HepG2 (cell line): ENCODE data around the gene FRMD4B. TPM values are rescaled to one million over a fixed set of nuclear protein-coding genes. Genes with fewer than 3 reads are reported as not detected.

Experiments used
- ATAC-seq: fragments of 200-7000 bp; cut with Tn5 transposase; 3 replicates; pipeline ENCODE4 v1.9.1; 2020; ENCODE audit warnings: mild to moderate bottlenecking, moderate library complexity
- BruUV-seq: library from RNA; stranded (reverse); fragments of 400-500 nt; replicated peaks from 2 replicates; lab custom pipeline; 2021; lab: Mats Ljungman, UMichigan
- CTCF ChIA-PET: fragments of 300-600 bp; formaldehyde crosslinking; extraction: SDS; loops from one replicate; lab custom pipeline; 2021; ENCODE audit warnings: low total read pairs, inconsistent platforms, low intra/inter-chr PET ratio; lab: Yijun Ruan, JAX
- POLR2A ChIA-PET: fragments of 350-600 bp; sonication (Branson Sonifier 250); formaldehyde crosslinking; loops from one replicate; lab custom pipeline; 2020; ENCODE audit warnings: antibody characterized with exemption, inconsistent platforms; lab: Yijun Ruan, JAX
- DNase-seq: peaks from one replicate; pipeline ENCODE4 v3.0.0-alpha.2; 2015; ENCODE audit warnings: low spot score
- FAIRE-seq: peaks from 3 replicates; lab custom pipeline; 2011; peaks lifted over from hg19 to GRCh38; lab: Jason Lieb, UNC
- H2AFZ ChIP-seq: one replicate; pipeline ENCODE4 v1.6.1; 2011; ENCODE audit warnings: low read length, inconsistent platforms
- H3K27ac ChIP-seq: fragments of 300-600 bp; 3 replicates; pipeline ENCODE4 v1.8.0; 2011; ENCODE audit warnings: mixed run types, mild to moderate bottlenecking, mixed read lengths, low read length, inconsistent platforms; ENCODE audit not compliant: insufficient read depth; ENCODE audit errors: extremely low read length
- H3K27me3 ChIP-seq, 2 experiments: fragments of 200-600 bp in 1 of 2; 2 replicates in 1 of 2; 3 replicates in 1 of 2; pipeline versions ENCODE4 v1.6.0 to v1.8.0; 2011; ENCODE audit warnings: low read length in 2 of 2, mild to moderate bottlenecking in 2 of 2, moderate library complexity in 2 of 2, inconsistent platforms in 1 of 2; ENCODE audit not compliant: insufficient read depth in 2 of 2, control insufficient read depth in 1 of 2
- H3K36me3 ChIP-seq, 2 experiments: fragments of 200-600 bp in 1 of 2; replicated peaks in 1 of 2; 2 replicates in 1 of 2; 3 replicates in 1 of 2; pipeline versions ENCODE4 v1.5.1 to v1.8.0; 2011; ENCODE audit warnings: low read length in 2 of 2, inconsistent platforms in 1 of 2; ENCODE audit not compliant: insufficient read depth in 2 of 2, control insufficient read depth in 1 of 2
- H3K4me1 ChIP-seq: 2 replicates; pipeline ENCODE4 v1.5.1; 2012; ENCODE audit warnings: low read length, inconsistent platforms; ENCODE audit not compliant: insufficient read depth
- H3K4me2 ChIP-seq: 2 replicates; pipeline ENCODE4 v1.6.0; 2011; ENCODE audit warnings: low read depth, low read length, inconsistent platforms
- H3K4me3 ChIP-seq, 3 experiments: fragments of 200-600 bp in 1 of 3; sonication (generic), shearing (Covaris generic) in 1 of 3; replicated peaks in 1 of 3; 2 replicates each; pipeline ENCODE4 v1.5.1; 2011 to 2016; ENCODE audit warnings: low read length in 3 of 3, inconsistent platforms in 2 of 3, low read depth in 2 of 3, mild to moderate bottlenecking in 2 of 3, control low read depth in 1 of 3, mixed read lengths in 1 of 3; ENCODE audit not compliant: insufficient read depth in 1 of 3
- H3K79me2 ChIP-seq: one replicate; pipeline ENCODE4 v1.6.1; 2011; ENCODE audit warnings: low read length, inconsistent platforms; ENCODE audit not compliant: insufficient read depth
- H3K9ac ChIP-seq: 2 replicates; pipeline ENCODE4 v1.6.0; 2011; ENCODE audit warnings: mild to moderate bottlenecking, low read depth, low read length, inconsistent platforms; ENCODE audit not compliant: insufficient read depth
- H3K9me3 ChIP-seq: 2 replicates; pipeline ENCODE4 v1.5.1; 2012; ENCODE audit warnings: mild to moderate bottlenecking, low read length
- H4K20me1 ChIP-seq: 2 replicates; pipeline ENCODE4 v1.6.0; 2011; ENCODE audit warnings: inconsistent platforms, mild to moderate bottlenecking, low read length, moderate library complexity; ENCODE audit not compliant: insufficient read depth
- FOXK2 ChIP-seq: fragments of 450-650 bp; IDR thresholded peaks from 2 replicates; pipeline ENCODE4 v1.6.1; 2016
- MEIS2 ChIP-seq: sonication (generic); formaldehyde crosslinking; IDR thresholded peaks from 2 replicates; pipeline ENCODE4 v1.9.0; 2021; ENCODE audit warnings: mild to moderate bottlenecking, missing genetic modification reagents
- NCOR1 ChIP-seq: fragments of 200-600 bp; sonication (generic); IDR thresholded peaks from 2 replicates; pipeline ENCODE4 v1.7.0; 2017; ENCODE audit warnings: antibody characterized with exemption, low read length, borderline replicate concordance
- PHF20 ChIP-seq: sonication (generic); formaldehyde crosslinking; IDR thresholded peaks from 2 replicates; pipeline ENCODE4 v1.5.0; 2020; ENCODE audit warnings: mild to moderate bottlenecking, missing genetic modification reagents
- RFX5 ChIP-seq: IDR thresholded peaks from 2 replicates; pipeline ENCODE4 v1.6.1; 2011; ENCODE audit warnings: low read depth, low read length, improper control_type of control experiment
- SMAD3 ChIP-seq: sonication (generic); formaldehyde crosslinking; IDR thresholded peaks from 2 replicates; pipeline ENCODE4 v1.4.0; 2020; ENCODE audit warnings: missing genetic modification reagents
- SNRNP70 ChIP-seq: fragments of 200-400 bp; formaldehyde crosslinking; IDR thresholded peaks from 2 replicates; pipeline ENCODE4 v1.6.1; 2017; ENCODE audit warnings: mild to moderate bottlenecking, low read depth, low read length, moderate library complexity
- TAF15 ChIP-seq: fragments of 200-400 bp; formaldehyde crosslinking; IDR thresholded peaks from one replicate; pipeline ENCODE4 v1.6.1; 2018; ENCODE audit warnings: mild to moderate bottlenecking, low read depth, low read length; ENCODE audit not compliant: poor library complexity, severe bottlenecking
- ZBTB7A ChIP-seq: sonication (generic); formaldehyde crosslinking; IDR thresholded peaks from 2 replicates; pipeline ENCODE4 v1.8.0; 2022; ENCODE audit warnings: mild to moderate bottlenecking, missing genetic modification reagents
- ZFP36L1 ChIP-seq: sonication (generic); formaldehyde crosslinking; IDR thresholded peaks from 2 replicates; pipeline ENCODE4 v1.8.0; 2022; ENCODE audit warnings: mild to moderate bottlenecking, missing genetic modification reagents, moderate library complexity
- ZFYVE20 ChIP-seq: sonication (generic); formaldehyde crosslinking; IDR thresholded peaks from 2 replicates; pipeline ENCODE4 v1.8.0; 2023; ENCODE audit warnings: low read depth, mild to moderate bottlenecking, moderate library complexity, missing genetic modification reagents, borderline replicate concordance
- ZNF121 ChIP-seq: sonication (generic); formaldehyde crosslinking; IDR thresholded peaks from 2 replicates; pipeline ENCODE4 v1.5.0; 2020; ENCODE audit warnings: mild to moderate bottlenecking, missing genetic modification reagents
- ZNF160 ChIP-seq: sonication (generic); formaldehyde crosslinking; IDR thresholded peaks from 2 replicates; pipeline ENCODE4 v1.8.0; 2022; ENCODE audit warnings: mild to moderate bottlenecking, inconsistent platforms, missing genetic modification reagents
- ZNF781 ChIP-seq: sonication (generic); formaldehyde crosslinking; IDR thresholded peaks from 2 replicates; pipeline ENCODE4 v1.5.1; 2020; ENCODE audit warnings: borderline replicate concordance, mild to moderate bottlenecking, missing genetic modification reagents; ENCODE audit errors: not compliant biosample characterization
- WGBS: methylation state at CpG from one replicate; pipeline ENCODE4 v1.1.6; 2017; ENCODE audit warnings: low lambda C conversion rate; 5-methylcytosine and 5-hydroxymethylcytosine counted together
- in situ Hi-C: cut with HindIII; loops from 2 replicates; pipeline ENCODE4 v1.10.0; 2017; ENCODE audit warnings: low pct_unique_long_range_greater_than_20kb; ENCODE audit not compliant: extremely low pct_ligation_motif_present
- intact Hi-C: fragments of 100-400 bp; cut with micrococcal nuclease; formaldehyde crosslinking; loops from one replicate; pipeline ENCODE4 v1.10.0; 2022; ENCODE audit not compliant: unreplicated experiment
- polyA plus RNA-seq, 8 experiments: library from polyadenylated mRNA; depleted of rRNA in 3 of 8; stranded (reverse) in 7 of 8; unstranded in 1 of 8; fragments of >200 nt; fragmentation: Illumina TruSeq in 4 of 8; extraction: Trizol in 4 of 8; gene quantifications; 2 replicates each; pipeline versions ENCODE4 v1.2.1 to v1.2.3, GENCODE V29; 2011 to 2016; ENCODE audit warnings: low read depth in 4 of 8, missing spikeins in 1 of 8, mixed read lengths in 1 of 8; ENCODE audit not compliant: insufficient read depth in 1 of 8
- total RNA-seq, 5 experiments: library from RNA; depleted of rRNA; stranded (reverse); fragments of >200 nt; fragmentation: Illumina TruSeq; extraction: Trizol; gene quantifications; 2 replicates each; pipeline ENCODE4 v1.2.3, GENCODE V29; 2016; ENCODE audit warnings: low read depth in 1 of 5
- TF ChIP-seq, protein P1 (sequence below): IDR thresholded peaks from 2 replicates; pipeline ENCODE4 v1.6.1; 2016; ENCODE audit warnings: missing biosample characterization, missing genetic modification reagents, low read depth
- TF ChIP-seq, protein P2 (sequence below): sonication (generic); formaldehyde crosslinking; IDR thresholded peaks from 2 replicates; pipeline ENCODE4 v1.8.1; 2023; ENCODE audit warnings: missing genetic modification reagents, inconsistent platforms, borderline replicate concordance
- TF ChIP-seq, protein P3 (sequence below): sonication (generic); formaldehyde crosslinking; IDR thresholded peaks from 2 replicates; pipeline ENCODE4 v1.4.0; 2020; ENCODE audit warnings: missing genetic modification reagents
- TF ChIP-seq, protein P4 (sequence below): sonication (generic); formaldehyde crosslinking; IDR thresholded peaks from 2 replicates; pipeline ENCODE4 v1.5.0; 2020; ENCODE audit warnings: mild to moderate bottlenecking, missing genetic modification reagents

Gene FRMD4B
- total and polyA plus RNA-seq, 2 of the 13 experiments (the other 11 are each of a cell fraction or from before 2014, with no cell fraction given), result 3.0 to 3.3 TPM

DNA sequence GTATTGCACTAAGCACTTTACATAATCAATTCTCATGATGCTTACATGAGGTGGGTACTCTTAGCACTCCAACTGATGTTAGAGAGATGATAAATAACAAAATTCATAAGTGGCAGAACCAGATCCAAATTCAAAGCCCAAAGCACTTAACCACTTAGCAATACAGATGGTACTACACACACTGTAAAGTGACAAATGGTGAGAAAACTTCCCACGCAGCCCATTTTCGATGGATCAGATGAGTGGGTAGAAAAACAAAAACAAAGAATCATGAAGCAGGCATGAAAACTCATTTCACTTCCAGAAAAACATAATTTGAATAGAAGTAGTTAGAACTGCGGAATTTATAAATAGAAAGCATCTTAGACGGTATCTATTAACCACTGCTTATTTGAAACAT lies 66.2 kb downstream of the FRMD4B start (continued):
- TF ChIP-seq FOXK2, result no peak
- TF ChIP-seq, all 625 proteins: peak for 0

DNA sequence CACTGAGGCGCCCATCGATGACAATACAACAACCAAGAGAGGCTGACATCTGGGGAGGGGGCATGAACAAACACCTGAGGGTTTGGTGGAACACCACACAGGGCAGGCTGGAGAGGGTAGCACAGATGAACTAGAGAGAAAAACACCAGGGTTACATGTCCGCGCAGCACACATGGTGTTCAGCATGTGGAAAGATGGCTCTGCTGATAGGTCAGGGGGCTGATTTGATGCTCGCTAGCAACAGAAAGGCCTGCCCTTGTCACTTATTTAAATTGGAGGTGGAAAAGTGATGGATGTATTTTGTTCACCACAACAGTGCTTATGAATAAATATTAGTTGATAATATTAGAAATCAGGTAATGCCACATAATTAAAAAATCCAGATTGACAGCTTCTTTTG lies 67.5 kb downstream of the FRMD4B start:
- FAIRE-seq, result no peak
- no TSS peak for BruUV-seq
- Histone ChIP-seq H3K27me3 (no peaks in the 10 kb centered on the region), H3K4me2 (no peak overlapping the region), H3K4me1 (peaks cover 9% of the 10 kb centered on the region), H3K79me2 (no peaks in the 10 kb centered on the region), H3K9ac (no peak overlapping the region), H4K20me1 (no peaks in the 10 kb centered on the region), H3K36me3 (no peaks in the 10 kb centered on the region), H2AFZ (no peak overlapping the region), H3K4me3 (no peak overlapping the region), H3K27ac (no peak overlapping the region), H3K9me3 (no peaks in the 10 kb centered on the region)
- in situ Hi-C loops, result no loop called here
- CTCF ChIA-PET, result no interaction called here
- DNase-seq, result no peak
- no peak for ATAC-seq
- 84% methylated on average over 5 of the region's 5 CpGs for WGBS
- POLR2A ChIA-PET, result no interaction called here
- intact Hi-C loops, result no loop called here
- TF ChIP-seq, protein P1, sequence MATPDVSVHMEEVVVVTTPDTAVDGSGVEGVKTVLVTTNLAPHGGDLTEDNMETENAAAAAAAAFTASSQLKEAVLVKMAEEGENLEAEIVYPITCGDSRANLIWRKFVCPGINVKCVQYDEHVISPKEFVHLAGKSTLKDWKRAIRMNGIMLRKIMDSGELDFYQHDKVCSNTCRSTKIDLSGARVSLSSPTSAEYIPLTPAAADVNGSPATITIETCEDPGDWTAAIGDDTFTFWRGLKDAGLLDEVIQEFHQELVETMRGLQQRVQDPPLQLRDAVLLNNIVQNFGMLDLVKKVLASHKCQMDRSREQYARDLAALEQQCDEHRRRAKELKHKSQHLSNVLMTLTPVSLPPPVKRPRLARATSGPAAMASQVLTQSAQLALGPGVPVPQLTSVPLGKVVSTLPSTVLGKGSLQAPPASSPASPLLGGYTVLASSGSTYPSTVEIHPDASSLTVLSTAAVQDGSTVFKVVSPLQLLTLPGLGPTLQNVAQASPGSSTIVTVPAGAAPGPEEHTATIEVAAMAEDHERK (CRISPR knock-in tag), result no peak
- TF ChIP-seq, protein P2, sequence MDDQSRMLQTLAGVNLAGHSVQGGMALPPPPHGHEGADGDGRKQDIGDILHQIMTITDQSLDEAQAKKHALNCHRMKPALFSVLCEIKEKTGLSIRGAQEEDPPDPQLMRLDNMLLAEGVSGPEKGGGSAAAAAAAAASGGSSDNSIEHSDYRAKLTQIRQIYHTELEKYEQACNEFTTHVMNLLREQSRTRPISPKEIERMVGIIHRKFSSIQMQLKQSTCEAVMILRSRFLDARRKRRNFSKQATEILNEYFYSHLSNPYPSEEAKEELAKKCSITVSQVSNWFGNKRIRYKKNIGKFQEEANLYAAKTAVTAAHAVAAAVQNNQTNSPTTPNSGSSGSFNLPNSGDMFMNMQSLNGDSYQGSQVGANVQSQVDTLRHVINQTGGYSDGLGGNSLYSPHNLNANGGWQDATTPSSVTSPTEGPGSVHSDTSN, result no peak
- TF ChIP-seq, protein P3, sequence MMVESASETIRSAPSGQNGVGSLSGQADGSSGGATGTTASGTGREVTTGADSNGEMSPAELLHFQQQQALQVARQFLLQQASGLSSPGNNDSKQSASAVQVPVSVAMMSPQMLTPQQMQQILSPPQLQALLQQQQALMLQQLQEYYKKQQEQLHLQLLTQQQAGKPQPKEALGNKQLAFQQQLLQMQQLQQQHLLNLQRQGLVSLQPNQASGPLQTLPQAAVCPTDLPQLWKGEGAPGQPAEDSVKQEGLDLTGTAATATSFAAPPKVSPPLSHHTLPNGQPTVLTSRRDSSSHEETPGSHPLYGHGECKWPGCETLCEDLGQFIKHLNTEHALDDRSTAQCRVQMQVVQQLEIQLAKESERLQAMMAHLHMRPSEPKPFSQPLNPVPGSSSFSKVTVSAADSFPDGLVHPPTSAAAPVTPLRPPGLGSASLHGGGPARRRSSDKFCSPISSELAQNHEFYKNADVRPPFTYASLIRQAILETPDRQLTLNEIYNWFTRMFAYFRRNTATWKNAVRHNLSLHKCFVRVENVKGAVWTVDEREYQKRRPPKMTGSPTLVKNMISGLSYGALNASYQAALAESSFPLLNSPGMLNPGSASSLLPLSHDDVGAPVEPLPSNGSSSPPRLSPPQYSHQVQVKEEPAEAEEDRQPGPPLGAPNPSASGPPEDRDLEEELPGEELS, result no peak
- TF ChIP-seq TAF15 (no peak), ZFYVE20 (no peak), NCOR1 (no peak), PHF20 (no peak), ZBTB7A (no peak), ZFP36L1 (CRISPR knock-in tag) (no peak), ZNF121 (CRISPR knock-in tag) (no peak), SNRNP70 (no peak), RFX5 (no peak), ZNF781 (no peak), SMAD3 (CRISPR knock-in tag) (no peak), ZNF160 (CRISPR knock-in tag) (no peak), MEIS2 (CRISPR knock-in tag) (no peak)
- TF ChIP-seq, protein P4, sequence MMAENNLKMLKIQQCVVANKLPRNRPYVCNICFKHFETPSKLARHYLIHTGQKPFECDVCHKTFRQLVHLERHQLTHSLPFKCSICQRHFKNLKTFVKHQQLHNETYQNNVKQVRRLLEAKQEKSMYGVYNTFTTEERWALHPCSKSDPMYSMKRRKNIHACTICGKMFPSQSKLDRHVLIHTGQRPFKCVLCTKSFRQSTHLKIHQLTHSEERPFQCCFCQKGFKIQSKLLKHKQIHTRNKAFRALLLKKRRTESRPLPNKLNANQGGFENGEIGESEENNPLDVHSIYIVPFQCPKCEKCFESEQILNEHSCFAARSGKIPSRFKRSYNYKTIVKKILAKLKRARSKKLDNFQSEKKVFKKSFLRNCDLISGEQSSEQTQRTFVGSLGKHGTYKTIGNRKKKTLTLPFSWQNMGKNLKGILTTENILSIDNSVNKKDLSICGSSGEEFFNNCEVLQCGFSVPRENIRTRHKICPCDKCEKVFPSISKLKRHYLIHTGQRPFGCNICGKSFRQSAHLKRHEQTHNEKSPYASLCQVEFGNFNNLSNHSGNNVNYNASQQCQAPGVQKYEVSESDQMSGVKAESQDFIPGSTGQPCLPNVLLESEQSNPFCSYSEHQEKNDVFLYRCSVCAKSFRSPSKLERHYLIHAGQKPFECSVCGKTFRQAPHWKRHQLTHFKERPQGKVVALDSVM (CRISPR knock-in tag), result no peak
